ENCODE data around the gene MEIS2.

DNA sequence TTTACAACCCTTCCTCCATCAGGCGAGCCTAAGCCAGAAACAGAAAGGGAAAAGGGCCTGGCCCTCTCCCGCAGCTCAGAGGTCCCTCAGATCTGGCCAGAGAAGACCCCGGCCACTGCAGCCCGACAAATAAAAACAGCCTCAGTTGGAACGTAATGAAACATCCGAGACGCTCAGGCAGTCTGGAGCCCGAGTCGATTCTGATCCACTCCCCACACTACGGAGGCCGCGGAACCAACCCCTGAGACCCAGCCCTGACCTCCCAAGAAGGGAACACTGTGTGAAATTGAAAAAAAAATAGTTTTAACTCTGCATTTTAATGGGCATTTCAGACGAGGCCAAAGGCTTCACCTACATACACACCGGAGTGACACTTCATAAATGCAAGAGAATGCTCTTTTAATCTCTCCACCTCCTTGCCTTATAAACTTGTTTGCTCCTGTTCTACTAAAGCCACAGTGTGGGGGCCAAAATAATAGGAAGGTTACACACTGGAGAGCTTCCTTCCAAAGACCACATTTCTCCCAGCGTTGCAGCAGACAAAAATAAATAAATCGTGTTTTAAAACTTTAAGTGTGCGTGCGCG lies 3.7 kb downstream of the MEIS2 start:
- TF ChIP-seq, protein P1, sequence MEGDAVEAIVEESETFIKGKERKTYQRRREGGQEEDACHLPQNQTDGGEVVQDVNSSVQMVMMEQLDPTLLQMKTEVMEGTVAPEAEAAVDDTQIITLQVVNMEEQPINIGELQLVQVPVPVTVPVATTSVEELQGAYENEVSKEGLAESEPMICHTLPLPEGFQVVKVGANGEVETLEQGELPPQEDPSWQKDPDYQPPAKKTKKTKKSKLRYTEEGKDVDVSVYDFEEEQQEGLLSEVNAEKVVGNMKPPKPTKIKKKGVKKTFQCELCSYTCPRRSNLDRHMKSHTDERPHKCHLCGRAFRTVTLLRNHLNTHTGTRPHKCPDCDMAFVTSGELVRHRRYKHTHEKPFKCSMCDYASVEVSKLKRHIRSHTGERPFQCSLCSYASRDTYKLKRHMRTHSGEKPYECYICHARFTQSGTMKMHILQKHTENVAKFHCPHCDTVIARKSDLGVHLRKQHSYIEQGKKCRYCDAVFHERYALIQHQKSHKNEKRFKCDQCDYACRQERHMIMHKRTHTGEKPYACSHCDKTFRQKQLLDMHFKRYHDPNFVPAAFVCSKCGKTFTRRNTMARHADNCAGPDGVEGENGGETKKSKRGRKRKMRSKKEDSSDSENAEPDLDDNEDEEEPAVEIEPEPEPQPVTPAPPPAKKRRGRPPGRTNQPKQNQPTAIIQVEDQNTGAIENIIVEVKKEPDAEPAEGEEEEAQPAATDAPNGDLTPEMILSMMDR (IDR thresholded peaks at IDR 0.05; ENCODE audit: low read depth, low read length) = no peak
- no peak for TF ChIP-seq EZH2phosphoT487 (IDR thresholded peaks at IDR 0.05; ENCODE audit: low read depth)

Measured in OCI-LY3 (cell line).